ENCODE results near the gene TNFRSF21. TPM values are rescaled to one million over a fixed set of nuclear protein-coding genes. Genes with fewer than 3 reads are reported as not detected.

The TNFRSF21 gene
- total and polyA plus RNA-seq, 8 donors: 14.8 to 55.8 (median 18.1) TPM

DNA sequence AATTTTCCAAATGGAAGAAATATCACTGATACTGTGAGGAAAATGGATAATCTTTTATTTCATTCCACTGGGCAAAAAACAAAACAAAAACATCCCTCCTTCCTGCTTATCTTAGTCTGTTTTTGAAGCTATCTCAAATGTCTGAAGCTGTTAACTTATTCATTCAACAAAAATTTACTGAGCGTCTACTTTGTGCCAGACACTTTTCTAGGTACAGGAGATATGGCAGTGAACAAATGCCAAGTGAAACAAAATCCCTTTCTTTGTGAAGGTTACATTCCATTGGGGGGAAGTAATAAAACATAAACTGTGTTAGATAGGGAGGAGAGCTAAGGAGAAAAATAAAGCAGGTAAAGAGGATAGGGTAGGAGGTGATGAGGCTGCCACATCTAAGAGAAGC, 47.5 kb downstream of the TNFRSF21 start:
- Histone ChIP-seq H3K4me3 (no peak overlapping the region), H3K9me3 (no peaks in the 10 kb centered on the region), H3K36me3 (no peaks in the 10 kb centered on the region), H3K27ac (no peak overlapping the region), H3K4me1 (no peaks in the 10 kb centered on the region), H3K27me3 (no peaks in the 10 kb centered on the region)
- intact Hi-C loops (cut with DNase I): no loop called here
- DNase-seq (no peak), ATAC-seq (no peak)
- TF ChIP-seq, protein P1, sequence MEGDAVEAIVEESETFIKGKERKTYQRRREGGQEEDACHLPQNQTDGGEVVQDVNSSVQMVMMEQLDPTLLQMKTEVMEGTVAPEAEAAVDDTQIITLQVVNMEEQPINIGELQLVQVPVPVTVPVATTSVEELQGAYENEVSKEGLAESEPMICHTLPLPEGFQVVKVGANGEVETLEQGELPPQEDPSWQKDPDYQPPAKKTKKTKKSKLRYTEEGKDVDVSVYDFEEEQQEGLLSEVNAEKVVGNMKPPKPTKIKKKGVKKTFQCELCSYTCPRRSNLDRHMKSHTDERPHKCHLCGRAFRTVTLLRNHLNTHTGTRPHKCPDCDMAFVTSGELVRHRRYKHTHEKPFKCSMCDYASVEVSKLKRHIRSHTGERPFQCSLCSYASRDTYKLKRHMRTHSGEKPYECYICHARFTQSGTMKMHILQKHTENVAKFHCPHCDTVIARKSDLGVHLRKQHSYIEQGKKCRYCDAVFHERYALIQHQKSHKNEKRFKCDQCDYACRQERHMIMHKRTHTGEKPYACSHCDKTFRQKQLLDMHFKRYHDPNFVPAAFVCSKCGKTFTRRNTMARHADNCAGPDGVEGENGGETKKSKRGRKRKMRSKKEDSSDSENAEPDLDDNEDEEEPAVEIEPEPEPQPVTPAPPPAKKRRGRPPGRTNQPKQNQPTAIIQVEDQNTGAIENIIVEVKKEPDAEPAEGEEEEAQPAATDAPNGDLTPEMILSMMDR (IDR thresholded peaks at IDR 0.05): no peak

DNA sequence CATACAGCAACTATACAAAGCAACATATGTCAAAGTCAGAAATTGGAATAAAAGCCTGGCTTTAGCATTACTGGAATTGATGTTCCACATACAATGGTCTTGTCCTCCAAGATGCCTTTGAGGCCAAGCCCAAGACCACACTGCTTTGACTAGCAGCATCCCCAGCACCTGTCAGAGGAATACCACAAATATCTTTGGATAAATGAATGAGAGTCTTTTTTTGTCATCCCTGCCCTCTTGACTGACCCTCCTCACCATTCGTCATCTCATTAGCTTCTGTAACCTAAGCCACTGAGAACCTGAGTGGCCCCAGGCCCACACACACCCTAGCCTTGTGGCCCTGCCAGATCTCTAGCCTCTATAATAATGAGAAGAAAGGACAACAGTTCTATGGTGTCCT, 48.5 kb downstream of the TNFRSF21 start:
- H3K36me3 ChIP-seq: no peaks in the 10 kb centered on the region
- H3K4me1 ChIP-seq: no peaks in the 10 kb centered on the region
- H3K27ac ChIP-seq: no peak overlapping the region
- intact Hi-C loops (cut with DNase I): no loop called here
- TF ChIP-seq, protein P1 (IDR thresholded peaks at IDR 0.05): no peak
- DNase-seq (no peak), ATAC-seq (no peak)
- H3K4me3 ChIP-seq: no peak overlapping the region
- H3K9me3 ChIP-seq: no peaks in the 10 kb centered on the region
- no peaks in the 10 kb centered on the region for H3K27me3 ChIP-seq

DNA sequence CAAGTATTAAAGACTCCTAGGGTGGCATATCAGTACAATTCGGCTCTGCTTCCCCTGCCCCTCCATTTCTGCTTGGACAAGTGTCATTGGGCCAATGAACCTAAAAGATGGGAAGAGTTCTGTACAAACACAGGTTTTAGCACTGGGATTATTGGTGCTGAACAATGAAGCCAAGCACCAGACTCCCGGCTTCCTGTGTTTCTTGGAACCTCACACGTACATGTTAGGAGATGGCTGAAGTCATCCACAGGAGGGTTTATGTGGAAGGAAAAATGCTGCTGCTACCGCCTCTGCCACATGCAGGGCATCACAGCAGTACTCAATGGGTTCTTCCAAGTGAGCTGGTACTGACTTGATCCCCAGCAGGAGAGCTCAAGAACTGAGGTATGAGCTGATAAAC, 49.7 kb downstream of the TNFRSF21 start:
- H3K27me3 ChIP-seq: no peaks in the 10 kb centered on the region
- H3K27ac ChIP-seq: no peak overlapping the region
- intact Hi-C loops (cut with DNase I): no loop called here
- DNase-seq: no peak
- no peak overlapping the region for H3K4me3 ChIP-seq
- no peaks in the 10 kb centered on the region for H3K4me1 ChIP-seq
- H3K36me3 ChIP-seq: no peaks in the 10 kb centered on the region
- TF ChIP-seq, protein P1 (IDR thresholded peaks at IDR 0.05): no peak
- ATAC-seq: no peak
- H3K9me3 ChIP-seq: no peaks in the 10 kb centered on the region

DNA sequence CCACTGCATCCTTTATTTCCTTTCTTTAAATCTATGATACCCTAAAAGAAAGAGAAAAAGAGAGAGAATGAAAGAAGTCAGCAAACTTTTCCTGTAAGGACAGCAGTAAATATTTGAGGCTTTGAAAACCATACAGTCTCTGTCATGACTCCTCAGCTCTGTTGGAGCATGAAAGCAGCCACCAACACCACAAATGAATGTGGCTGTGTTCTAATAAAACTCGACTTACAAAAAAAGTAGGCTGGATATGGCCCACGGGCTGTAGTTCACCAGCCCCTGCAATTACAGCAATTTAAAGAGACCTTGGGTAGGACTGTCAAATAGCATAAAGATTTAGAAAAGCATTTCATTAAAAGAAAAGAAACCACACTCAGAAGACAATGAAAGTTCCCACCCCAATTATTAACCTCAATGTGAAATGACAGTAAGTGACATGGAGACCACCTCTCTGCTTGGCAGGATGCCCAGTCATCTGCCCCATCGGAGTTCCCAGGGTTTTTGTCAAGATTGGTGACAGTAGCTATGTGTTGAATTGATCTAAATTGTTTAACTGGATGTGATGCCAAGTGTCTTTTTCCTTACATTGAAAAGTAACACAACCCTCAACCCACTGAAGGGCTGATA, 50.9 kb downstream of the TNFRSF21 start:
- intact Hi-C loops (cut with DNase I): no loop called here
- H3K4me1 ChIP-seq: no peaks in the 10 kb centered on the region
- ATAC-seq: no peak
- no peak overlapping the region for H3K4me3 ChIP-seq
- TF ChIP-seq, protein P1 (IDR thresholded peaks at IDR 0.05): no peak
- H3K27ac ChIP-seq: no peak overlapping the region
- no peak for DNase-seq
- H3K9me3 ChIP-seq: no peaks in the 10 kb centered on the region
- no peaks in the 10 kb centered on the region for H3K36me3 ChIP-seq
- H3K27me3 ChIP-seq: no peaks in the 10 kb centered on the region

DNA sequence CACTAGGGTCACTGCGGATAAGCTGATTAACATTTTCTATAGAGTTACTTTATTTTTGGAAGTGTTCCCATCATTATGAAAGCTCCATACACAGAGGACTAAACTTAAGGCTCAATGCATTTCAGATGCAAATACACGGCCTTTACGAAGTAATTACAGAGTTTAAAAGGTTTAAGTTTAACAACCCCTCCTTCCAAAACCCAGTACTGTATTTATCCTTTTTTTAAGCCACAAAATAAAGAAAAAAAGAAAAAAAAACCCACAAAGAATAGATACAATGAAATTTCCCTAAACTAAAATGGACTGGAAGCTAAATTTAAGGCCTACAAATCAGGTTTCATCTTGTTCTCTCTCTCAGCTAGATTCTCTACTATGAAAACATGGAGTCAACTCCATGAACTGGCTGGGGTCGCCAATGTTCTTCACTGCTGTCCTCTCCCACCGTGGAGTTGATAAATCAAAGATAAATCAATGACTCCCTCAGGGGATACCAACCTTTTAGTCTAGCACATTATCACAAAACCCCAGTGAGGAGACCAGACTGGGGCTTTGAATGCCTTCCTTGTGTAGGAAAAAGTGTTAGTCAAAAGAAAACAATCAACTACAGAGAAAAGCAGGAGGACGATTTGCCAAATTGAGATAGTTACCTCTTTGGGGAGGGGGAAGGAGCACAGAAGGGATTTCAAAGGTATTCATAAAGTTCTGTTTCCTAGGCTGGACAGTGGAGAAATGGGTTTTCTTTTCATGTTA, 52.5 kb downstream of the TNFRSF21 start:
- TF ChIP-seq, protein P1 (IDR thresholded peaks at IDR 0.05): no peak
- no peaks in the 10 kb centered on the region for H3K9me3 ChIP-seq
- no peaks in the 10 kb centered on the region for H3K27me3 ChIP-seq
- H3K36me3 ChIP-seq: peaks cover 0 to 4% of the 10 kb centered on the region in 2 donors
- ATAC-seq (no peak), DNase-seq (no peak)
- H3K4me1 ChIP-seq: no peaks in the 10 kb centered on the region
- H3K4me3 ChIP-seq: no peak overlapping the region
- intact Hi-C loops (cut with DNase I): no loop called here
- no peak overlapping the region for H3K27ac ChIP-seq

All from left lung (tissue), 10 donors.